Measurements from ENCODE around the gene RUNX2. TPM values are rescaled to one million over a fixed set of nuclear protein-coding genes. Genes with fewer than 3 reads are reported as not detected.

Gene RUNX2
- total and polyA plus RNA-seq, 2 experiments from 2014 or later = 1.0 to 2.1 TPM

GRCh38 chr6:45364466-45364865 is 36.3 kb downstream of the RUNX2 start:
- Histone ChIP-seq H3K4me2 (no peak overlapping the region), H3K9me3 (ENCODE audit: low read depth) (no peaks in the 10 kb centered on the region), H3K9me2 (replicated peaks; ENCODE audit: insufficient read depth) (no peaks in the 10 kb centered on the region), H3K36me3 (replicated peaks; ENCODE audit: insufficient read depth, low read depth) (no peaks in the 10 kb centered on the region), H3K27ac (no peak overlapping the region), H4K20me1 (ENCODE audit: insufficient read depth, poor library complexity, severe bottlenecking) (no peaks in the 10 kb centered on the region), H3K4me1 (ENCODE audit: insufficient read depth) (no peaks in the 10 kb centered on the region), H3K27me3 (no peaks in the 10 kb centered on the region), H3K4me3 (no peak overlapping the region), H3K79me2 (peaks cover 9% of the 10 kb centered on the region), H2AFZ (no peak overlapping the region)
- TF ChIP-seq EZH2 (IDR thresholded peaks at IDR 0.05; ENCODE audit: borderline replicate concordance) = no peak
- no peak for DNase-seq (ENCODE audit: low spot score)

GRCh38 chr6:45365036-45365435 is 36.9 kb downstream of the RUNX2 start:
- H3K27me3 ChIP-seq = no peaks in the 10 kb centered on the region
- no peak for TF ChIP-seq EZH2 (IDR thresholded peaks at IDR 0.05; ENCODE audit: borderline replicate concordance)
- TF ChIP-seq CTCF (IDR thresholded peaks at IDR 0.05; ENCODE audit: poor library complexity) = no peak
- TF ChIP-seq EZH2phosphoT487 (IDR thresholded peaks at IDR 0.05; ENCODE audit: low read depth, severe bottlenecking, unreplicated experiment) = no peak

GRCh38 chr6:45366534-45366933 is 38.4 kb downstream of the RUNX2 start:
- 100% methylated on average over 1 of the region's 1 CpG for WGBS (ENCODE audit: low lambda C conversion rate, missing lambda C conversion rate)
- no peaks in the 10 kb centered on the region for H3K27me3 ChIP-seq
- H3K27ac ChIP-seq = no peak overlapping the region
- no peak overlapping the region for H3K4me2 ChIP-seq
- TF ChIP-seq EZH2phosphoT487 (IDR thresholded peaks at IDR 0.05; ENCODE audit: low read depth, severe bottlenecking, unreplicated experiment) (no peak), EZH2 (IDR thresholded peaks at IDR 0.05; ENCODE audit: borderline replicate concordance) (no peak), CTCF (IDR thresholded peaks at IDR 0.05; ENCODE audit: poor library complexity) (no peak)
- H3K4me1 ChIP-seq (ENCODE audit: insufficient read depth) = peaks cover 3% of the 10 kb centered on the region
- H4K20me1 ChIP-seq (ENCODE audit: insufficient read depth, poor library complexity, severe bottlenecking) = no peaks in the 10 kb centered on the region
- H2AFZ ChIP-seq = no peak overlapping the region
- H3K79me2 ChIP-seq = peaks cover 9% of the 10 kb centered on the region
- no peaks in the 10 kb centered on the region for H3K9me3 ChIP-seq (ENCODE audit: low read depth)
- no peaks in the 10 kb centered on the region for H3K36me3 ChIP-seq (replicated peaks; ENCODE audit: insufficient read depth, low read depth)
- no peak overlapping the region for H3K4me3 ChIP-seq
- H3K9me2 ChIP-seq (replicated peaks; ENCODE audit: insufficient read depth) = no peaks in the 10 kb centered on the region
- no peak for DNase-seq (ENCODE audit: low spot score)

More at GRCh38 chr6:45365036-45365435, 36.9 kb downstream of the RUNX2 start:
- WGBS (ENCODE audit: low lambda C conversion rate, missing lambda C conversion rate) = 100% methylated on average over 1 of the region's 1 CpG
- Histone ChIP-seq H3K36me3 (replicated peaks; ENCODE audit: insufficient read depth, low read depth) (no peaks in the 10 kb centered on the region), H3K4me3 (no peak overlapping the region), H3K27ac (no peak overlapping the region), H3K79me2 (peaks cover 9% of the 10 kb centered on the region), H2AFZ (no peak overlapping the region), H3K4me1 (ENCODE audit: insufficient read depth) (no peaks in the 10 kb centered on the region), H3K4me2 (no peak overlapping the region), H3K9me2 (replicated peaks; ENCODE audit: insufficient read depth) (no peaks in the 10 kb centered on the region), H4K20me1 (ENCODE audit: insufficient read depth, poor library complexity, severe bottlenecking) (no peaks in the 10 kb centered on the region), H3K9me3 (ENCODE audit: low read depth) (no peaks in the 10 kb centered on the region)
- DNase-seq (ENCODE audit: low spot score) = no peak

- TF ChIP-seq CTCF (IDR thresholded peaks at IDR 0.05; ENCODE audit: poor library complexity) = no peak
- TF ChIP-seq EZH2 (IDR thresholded peaks at IDR 0.05; ENCODE audit: borderline replicate concordance) = no peak
- no peak for TF ChIP-seq EZH2phosphoT487 (IDR thresholded peaks at IDR 0.05; ENCODE audit: low read depth, severe bottlenecking, unreplicated experiment)
- Histone ChIP-seq H3K9me3 (ENCODE audit: low read depth) (no peaks in the 10 kb centered on the region), H4K20me1 (ENCODE audit: insufficient read depth, poor library complexity, severe bottlenecking) (no peaks in the 10 kb centered on the region), H3K4me1 (ENCODE audit: insufficient read depth) (peaks cover 11% of the 10 kb centered on the region), H3K36me3 (replicated peaks; ENCODE audit: insufficient read depth, low read depth) (no peaks in the 10 kb centered on the region), H3K4me3 (no peak overlapping the region), H2AFZ (no peak overlapping the region), H3K27me3 (no peaks in the 10 kb centered on the region), H3K4me2 (no peak overlapping the region), H3K27ac (no peak overlapping the region), H3K9me2 (replicated peaks; ENCODE audit: insufficient read depth) (no peaks in the 10 kb centered on the region), H3K79me2 (peaks cover 12% of the 10 kb centered on the region)
- no peak for DNase-seq (ENCODE audit: low spot score)
Observed at GRCh38 chr6:45367999-45368398, 39.9 kb downstream of the RUNX2 start.

All from hepatocyte (in vitro differentiated cells).